VCaP (cell line): ENCODE data around the gene KDM3B.
"Not testable (repeated sequence)": the region's sequence is repeated elsewhere in the genome, so short reads cannot be mapped to it uniquely, and the experiment has no call there.

ENCODE experiments used
- H3K27ac ChIP-seq: fragments of 450-650 bp; 2 replicates; pipeline ENCODE4 v1.5.1; 2017
- CTCF ChIP-seq: fragments of 450-650 bp; conservative IDR thresholded peaks from 2 replicates; pipeline ENCODE4 v1.5.1; 2017; ENCODE audit warnings: mild to moderate bottlenecking, moderate library complexity

KDM3B gene

GRCh38 chr5:138372653-138373052, 20.2 kb downstream of the KDM3B start:
- H3K27ac ChIP-seq, result no peak overlapping the region
- no peak for TF ChIP-seq CTCF

- no peak for TF ChIP-seq CTCF
- no peak overlapping the region for H3K27ac ChIP-seq
Observed at GRCh38 chr5:138382347-138382746, 29.9 kb downstream of the KDM3B start.

- TF ChIP-seq CTCF, result no peak
- H3K27ac ChIP-seq, result no peak overlapping the region
Observed at GRCh38 chr5:138385660-138386059, 33.2 kb downstream of the KDM3B start.

DNA sequence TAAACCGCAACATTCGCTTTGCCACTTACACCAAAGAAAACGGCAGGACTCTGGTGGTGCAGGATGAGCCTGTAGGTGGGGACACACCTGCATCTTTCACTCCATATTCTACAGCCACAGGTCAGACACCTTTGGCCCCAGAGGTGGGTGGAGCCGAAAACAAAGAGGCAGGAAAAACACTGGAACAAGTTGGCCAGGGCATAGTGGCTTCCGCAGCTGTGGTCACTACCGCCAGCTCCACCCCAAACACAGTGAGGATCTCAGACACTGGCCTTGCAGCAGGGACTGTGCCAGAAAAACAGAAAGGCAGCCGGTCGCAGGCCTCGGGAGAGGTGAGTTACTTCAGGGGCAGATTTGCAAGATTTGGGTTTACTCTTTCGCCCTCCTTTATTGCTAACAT, 33.8 kb downstream of the KDM3B start:
- no peak overlapping the region for H3K27ac ChIP-seq
- no peak for TF ChIP-seq CTCF

- TF ChIP-seq CTCF, result no peak
- H3K27ac ChIP-seq, result no peak overlapping the region
Observed at GRCh38 chr5:138389332-138389731, 36.8 kb downstream of the KDM3B start.

- not testable (repeated sequence) for H3K27ac ChIP-seq
Observed at GRCh38 chr5:138389911-138390310, 37.4 kb downstream of the KDM3B start.

GRCh38 chr5:138391859-138392386, 39.4 kb downstream of the KDM3B start:
- H3K27ac ChIP-seq, result no peak overlapping the region
- no peak for TF ChIP-seq CTCF

- TF ChIP-seq CTCF, result no peak
- H3K27ac ChIP-seq, result no peak overlapping the region
Observed at GRCh38 chr5:138402640-138403039, 50.2 kb downstream of the KDM3B start.
